B cell (primary cell): ENCODE data around the gene TCEAL3.

Source experiments
- CTCF ChIP-seq: fragments of 200-600 bp; IDR thresholded peaks from one replicate; pipeline ENCODE4 v1.8.0; 2022; ENCODE audit warnings: antibody characterized with exemption, mild to moderate bottlenecking
- EZH2 ChIP-seq: IDR thresholded peaks from 2 replicates; pipeline ENCODE4 v1.6.1; 2012; ENCODE audit warnings: borderline replicate concordance, low read depth, mild to moderate bottlenecking, moderate library complexity, low read length; ENCODE audit not compliant: insufficient read depth, poor library complexity, severe bottlenecking

- TF ChIP-seq CTCF (no peak), EZH2 (no peak)
Observed at GRCh38 chrX:103637604-103638338, 30.0 kb downstream of the TCEAL3 start.
